ENCODE measurements around the gene KLC4.

Gene KLC4

DNA sequence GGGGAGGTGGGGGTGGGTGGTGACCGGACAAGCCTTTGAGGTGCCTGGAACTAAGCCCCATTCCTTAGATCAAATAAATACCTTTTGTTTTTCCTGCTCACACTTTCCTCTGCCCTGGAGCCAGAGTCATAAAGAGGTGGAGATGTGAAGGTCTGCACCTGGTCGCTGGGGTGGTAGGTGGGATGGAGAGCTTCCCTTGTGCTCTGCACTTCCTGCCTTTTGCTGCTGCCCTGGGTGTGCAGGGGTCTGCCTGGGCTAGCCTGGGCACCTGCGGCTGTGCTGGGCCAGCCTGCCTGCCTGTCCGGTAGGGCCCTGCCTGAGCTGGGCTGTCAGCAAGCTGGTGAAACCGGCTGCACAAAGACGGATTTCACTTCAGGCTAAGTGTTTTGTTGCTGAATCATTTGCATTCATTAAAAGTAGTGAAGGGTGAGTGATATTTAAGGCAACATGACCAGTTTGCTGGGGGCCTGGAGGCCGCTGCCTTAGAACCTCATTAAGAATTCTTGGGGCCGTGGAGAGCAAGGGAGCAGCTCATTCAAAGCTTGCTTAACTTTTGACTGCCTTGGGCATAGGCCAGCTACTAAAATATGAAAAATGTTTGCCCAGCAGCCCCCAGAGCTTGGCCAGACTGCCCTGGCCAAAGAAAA lies 37.1 kb downstream of the KLC4 start:
- peak; percentile 97 for DNase-seq

DNA sequence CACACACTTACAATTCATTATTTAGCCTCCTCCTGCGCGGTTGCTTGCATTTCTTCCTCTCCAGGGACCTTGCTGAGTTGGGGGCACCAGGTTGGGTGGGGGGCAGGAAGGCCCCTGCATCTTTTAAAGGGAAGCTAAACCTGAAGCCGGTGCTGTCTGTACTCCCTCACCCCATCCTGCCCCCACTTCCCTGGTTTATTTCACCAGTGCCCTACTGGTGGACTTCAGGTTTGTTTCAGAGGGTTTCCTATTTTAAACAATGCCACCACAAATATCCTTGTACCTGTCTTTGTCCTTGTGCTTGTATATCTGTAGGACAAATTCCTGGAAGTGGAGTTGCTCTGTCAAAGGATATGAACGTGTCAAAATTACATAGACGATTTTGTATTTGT lies 37.7 kb downstream of the KLC4 start:
- no peak for DNase-seq

GRCh38 chr6:43097502-43097901 lies 38.1 kb downstream of the KLC4 start:
- DNase-seq = no peak

DNA sequence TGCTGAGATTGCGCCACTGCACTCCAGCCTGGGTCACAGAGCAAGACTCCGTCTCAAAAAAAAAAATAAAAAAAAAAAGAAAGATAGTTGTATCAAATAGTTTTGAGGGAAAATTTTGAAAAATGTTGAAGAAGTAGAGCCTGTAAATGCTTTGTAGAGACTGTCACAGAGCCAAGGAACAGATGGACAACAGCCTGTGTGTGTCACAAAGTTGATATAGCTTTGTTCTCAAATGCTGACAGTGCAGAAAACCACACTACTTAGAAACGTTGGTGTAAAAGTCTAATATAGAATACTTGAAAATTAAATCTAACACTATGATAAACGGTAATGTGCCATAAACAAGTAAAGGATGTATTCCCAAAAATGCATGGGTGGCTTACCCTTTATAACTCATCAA lies 42.1 kb downstream of the KLC4 start:
- no peak for DNase-seq

- DNase-seq = peak; percentile 92
Observed at GRCh38 chr6:43103253-43103876, 43.9 kb downstream of the KLC4 start.

DNA sequence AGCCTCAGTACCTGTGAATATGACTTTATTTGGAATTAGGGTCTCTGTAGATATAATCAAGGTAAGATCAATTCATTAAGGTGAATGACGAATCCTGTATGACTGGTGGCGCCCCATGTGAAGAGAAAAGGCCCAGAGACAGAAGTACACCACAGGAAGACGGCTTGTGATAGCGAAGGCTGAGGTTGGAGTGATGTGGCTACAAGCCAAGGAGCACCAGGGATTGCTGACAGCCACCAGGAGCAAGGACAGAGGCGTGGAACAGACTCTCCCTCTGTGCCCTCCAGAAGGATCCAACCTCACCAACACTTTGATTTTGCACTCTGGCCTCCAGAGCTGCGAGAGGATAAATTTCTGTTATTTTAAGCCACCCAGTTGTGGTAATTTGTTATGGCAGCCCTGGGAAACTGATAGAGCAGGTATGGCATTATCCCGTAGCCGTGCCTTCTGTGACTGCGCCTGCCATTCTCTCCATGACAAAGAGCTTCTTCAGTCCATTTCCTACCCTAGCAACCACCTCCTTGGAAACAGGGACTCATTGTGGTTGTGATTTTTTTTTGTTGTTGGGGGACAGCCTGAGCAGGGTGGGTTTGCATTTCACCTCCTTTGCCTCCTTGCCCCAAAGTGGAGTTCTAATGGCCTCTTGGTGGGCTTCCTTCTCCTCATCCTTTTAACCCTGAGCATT lies 46.2 kb downstream of the KLC4 start:
- DNase-seq = no peak

GRCh38 chr6:43107344-43108062 lies 48.1 kb downstream of the KLC4 start:
- DNase-seq = no peak

DNA sequence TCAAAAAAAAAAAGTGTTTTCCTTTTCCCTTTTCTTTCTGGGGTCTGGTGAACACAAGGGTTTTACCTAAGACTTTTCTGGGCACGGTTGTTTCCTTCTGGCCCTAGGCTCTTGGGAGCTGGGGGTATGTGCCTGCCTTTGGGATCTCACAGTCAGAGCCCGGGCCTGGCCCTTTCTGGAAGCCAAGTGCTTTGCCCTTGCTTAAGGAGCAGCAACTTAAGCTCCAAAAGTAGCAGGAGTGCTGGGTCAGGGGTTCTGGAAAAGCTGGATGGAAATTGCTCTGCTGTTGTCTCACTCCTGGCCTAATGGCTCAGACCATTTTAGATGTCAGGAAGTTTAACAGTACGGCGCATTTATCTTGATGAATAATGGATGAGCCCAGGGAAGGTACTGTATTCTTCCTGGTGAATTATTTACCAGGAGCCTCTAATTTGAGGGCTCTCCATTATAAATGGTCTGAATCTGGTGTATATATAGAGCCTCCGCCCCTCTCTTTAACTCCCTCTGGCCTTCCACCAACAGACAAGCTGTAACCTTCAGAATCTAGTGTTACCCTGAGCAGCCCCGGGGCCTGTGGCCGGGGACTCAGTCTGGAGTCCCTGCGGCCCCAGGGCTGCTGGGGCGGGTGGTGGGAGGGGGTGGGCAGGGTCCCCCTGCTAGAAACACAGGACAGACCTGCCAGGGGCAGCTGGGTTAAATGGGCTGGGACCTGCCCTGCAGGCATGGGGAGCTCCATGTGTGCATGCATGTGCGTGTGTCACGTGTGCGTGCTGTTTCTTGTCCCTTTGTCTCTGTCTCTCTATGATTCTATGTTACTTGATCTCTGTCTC lies 54.2 kb downstream of the KLC4 start:
- peak; percentile 94 for DNase-seq

DNA sequence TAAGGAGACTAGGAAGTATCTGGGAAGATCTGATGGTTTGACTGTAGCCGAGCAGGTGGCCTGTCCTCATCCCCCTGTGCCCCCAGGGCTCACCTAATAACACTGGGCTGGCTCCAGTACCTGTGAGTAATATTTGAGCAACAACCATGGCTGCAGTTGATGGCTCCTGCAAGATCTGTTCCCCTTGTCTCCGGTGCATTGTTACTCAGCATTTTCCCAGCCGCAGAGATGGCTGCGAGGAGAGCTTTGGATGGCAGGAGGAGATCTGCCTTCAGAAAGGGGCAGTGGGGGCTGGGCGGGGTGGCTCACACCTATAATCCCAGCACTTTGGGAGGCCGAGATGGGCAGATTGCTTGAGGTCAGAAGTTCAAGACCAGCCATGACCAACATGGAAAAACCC lies 55.9 kb downstream of the KLC4 start:
- peak; percentile 91 for DNase-seq

DNA sequence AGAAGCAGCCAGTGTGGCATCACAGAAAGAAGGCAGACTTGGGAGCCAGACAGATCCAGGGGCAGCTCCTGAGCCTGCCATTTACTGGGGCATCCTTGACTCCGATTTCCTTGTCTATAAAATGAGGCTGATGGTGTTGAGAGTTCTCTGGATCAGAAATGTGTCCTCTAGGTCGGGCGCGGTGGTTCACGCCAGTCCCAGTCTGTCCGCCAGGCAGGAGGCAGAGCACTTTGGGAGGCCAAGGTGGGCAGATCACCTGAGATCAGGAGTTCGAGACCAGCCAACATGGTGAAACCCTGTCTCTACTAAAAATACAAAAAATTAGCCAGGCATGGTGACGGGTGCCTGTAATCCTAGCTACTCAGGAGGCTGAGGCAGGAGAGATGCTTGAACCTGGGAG lies 58.0 kb downstream of the KLC4 start:
- peak; percentile 21 for DNase-seq

DNA sequence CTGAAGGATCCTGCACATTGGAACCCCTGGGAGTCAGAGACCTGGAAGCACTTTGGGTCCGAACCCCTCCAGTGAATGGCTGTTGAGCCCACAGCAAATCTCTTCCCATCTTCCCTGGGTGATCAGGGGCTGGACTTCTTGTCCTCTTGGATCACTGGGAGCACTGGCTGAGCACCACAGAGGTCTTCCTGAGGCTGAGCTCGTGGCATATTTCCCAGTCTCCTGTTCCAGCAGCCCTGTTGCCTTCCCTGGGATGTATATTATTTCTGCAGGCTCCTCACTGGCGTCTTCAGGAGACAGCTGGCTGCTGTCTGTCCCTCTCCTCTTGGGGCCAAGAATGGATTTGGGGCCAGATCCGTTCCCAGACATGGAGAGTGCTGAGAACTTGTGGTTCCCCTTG lies 60.1 kb downstream of the KLC4 start:
- DNase-seq = peak; percentile 50

DNA sequence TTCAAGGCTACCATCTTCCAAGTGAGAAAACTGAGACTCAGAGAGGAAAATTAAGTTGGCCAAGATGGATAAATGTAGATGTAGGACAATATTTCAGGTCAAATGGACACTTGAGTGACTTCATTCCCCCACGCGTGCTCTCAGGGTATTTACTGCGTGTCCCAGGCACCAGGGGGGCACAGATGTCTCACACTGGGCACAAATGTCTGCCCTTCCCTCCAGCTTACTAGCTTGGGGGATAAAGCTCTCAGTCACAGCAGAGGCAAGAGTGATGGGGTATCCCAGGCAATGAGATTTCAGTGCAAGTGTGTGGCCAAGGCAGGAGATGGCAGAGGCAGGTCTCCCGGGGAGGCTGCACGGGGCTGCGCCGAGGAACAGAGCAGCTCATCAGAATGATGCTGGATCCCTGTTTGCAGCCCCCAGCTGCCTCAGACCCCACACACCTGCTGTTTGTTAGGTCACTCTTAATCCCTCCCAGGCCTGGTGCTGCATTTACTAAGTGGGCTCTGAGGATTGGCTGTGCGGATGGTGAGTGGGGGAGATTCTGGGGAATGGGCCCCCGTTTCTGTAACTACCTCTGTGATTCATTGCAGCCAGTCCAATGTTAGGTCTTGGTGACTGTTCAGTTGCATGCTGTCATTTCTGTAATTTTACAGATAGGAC lies 60.8 kb downstream of the KLC4 start:
- peak; percentile 50 for DNase-seq

DNA sequence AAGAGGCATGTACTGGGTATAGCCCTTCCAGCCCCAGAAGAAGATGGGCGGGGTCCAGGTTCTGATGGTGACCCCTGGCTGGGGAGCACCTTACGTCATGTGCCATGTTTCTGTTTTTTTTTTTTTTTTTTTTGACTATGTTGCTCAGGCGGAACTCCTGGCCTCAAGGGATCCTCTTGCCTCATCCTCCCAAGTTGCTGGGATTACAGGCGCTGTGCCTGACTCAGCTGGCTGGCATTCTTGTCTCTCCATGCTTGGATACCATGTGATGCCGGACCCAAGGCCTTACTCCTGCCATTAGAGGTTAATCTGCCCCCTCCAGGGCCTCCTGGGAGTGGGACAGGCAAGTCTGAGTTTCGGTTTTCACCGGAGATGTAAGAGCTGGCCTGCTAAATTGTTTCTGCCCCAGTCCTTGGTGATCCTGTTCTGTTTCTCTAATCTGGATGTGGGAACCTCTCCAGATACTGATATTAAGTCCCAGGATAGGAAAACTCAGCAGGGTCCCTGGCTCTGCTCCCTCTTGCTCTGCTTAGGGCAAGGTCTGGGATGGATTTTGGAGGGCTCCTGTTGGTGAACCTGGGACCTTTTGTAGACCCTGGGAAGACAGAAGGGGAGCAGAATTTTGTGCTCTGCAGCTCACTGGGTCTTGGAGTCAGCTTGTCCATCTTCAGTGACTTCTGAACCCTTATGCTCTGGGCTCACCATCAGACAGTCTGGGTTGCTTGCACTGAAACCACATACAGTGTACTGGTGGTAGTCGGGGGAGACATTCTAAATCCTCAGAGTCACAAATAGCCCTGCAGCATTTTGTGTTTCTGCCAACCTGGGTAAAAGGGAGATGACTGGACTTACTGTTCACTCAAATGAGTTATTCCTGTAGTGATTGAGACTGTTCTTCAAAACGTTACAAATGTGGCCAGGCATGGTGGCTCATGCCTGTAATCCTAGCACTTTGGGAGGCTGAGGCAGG lies 61.8 kb downstream of the KLC4 start:
- DNase-seq = peak; percentile 99

DNA sequence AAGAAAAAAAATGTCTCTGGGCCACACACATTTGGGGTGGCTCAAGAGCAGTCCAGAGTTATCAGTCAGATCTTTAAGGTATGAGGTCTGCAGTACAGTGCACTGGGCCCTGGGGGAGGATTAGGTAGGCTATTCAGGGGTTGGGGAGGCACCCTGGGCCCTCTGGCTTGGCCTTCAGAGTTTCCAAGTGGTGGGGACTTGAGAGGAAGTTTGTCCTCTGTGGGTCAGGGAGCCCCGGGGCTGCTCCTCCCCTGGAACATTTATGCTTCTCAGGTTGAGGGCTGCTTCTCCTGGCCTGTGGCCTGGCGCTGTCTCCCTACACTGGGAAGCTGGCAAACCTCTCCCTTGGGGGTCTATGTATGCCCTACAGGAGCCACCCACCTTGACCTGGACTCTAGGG lies 62.7 kb downstream of the KLC4 start:
- DNase-seq = peak; percentile 65

DNA sequence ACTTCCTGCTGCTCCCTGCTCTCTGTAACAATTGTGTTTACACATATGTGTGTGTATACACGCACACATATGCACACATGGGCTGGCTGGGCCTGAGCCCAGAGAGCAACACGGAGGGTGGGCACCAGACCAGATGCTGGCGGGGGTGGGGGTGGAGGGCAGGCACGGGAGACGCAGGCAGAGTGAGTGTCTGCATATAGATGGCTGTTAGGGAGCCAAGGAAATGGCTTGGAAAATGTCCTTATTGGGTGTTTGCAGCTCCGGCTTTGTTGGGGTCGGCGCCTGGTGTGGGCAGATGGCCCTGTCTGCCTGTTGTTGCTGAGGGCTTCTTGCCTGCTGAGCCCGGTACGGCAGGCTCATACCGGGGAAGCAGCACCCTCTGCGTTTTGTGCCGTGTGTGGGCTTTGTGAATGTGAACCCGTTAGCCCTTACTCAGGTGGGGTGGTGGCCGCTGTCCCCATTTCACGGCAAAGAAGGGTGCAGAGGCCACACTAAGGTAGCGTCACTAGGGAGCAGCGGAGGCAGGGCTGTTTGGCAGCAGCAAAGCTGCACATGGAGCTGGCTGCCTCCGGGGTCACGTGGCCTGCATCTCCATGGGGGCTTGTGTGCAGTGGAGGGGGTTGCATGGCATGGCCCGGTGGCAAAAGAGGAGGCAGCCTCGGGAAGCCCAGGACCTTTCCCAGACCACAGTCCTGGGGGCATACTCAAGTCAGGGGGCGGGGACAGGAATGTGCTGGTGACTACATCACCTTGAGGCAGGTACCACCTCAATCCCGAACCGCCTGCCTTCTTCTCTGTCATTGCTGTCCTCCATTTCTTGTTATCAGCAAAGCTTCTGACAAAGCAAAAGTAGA lies 64.3 kb downstream of the KLC4 start:
- DNase-seq = peak; percentile 84

- no peak for DNase-seq
Observed at GRCh38 chr6:43124481-43124880, 65.0 kb downstream of the KLC4 start.

All from islet precursor cell (in vitro differentiated cells).